ENCODE measurements around the gene PAK1IP1. TPM values are rescaled to one million over a fixed set of nuclear protein-coding genes. Genes with fewer than 3 reads are reported as not detected.

The PAK1IP1 gene
- total and polyA plus RNA-seq, 10 of the 15 experiments (the other 5 are each of a cell fraction or from before 2014, with no cell fraction given) = 26.0 to 98.5 (median 47.8) TPM

- TF ChIP-seq CUX1 (IDR thresholded peaks at IDR 0.05; ENCODE audit: insufficient replicate concordance, low read depth, low read length) (no peak), IRF3 (IDR thresholded peaks at IDR 0.05) (no peak), TCF3 (IDR thresholded peaks at IDR 0.05; ENCODE audit: borderline replicate concordance, insufficient read depth, low read depth, low read length) (peak; percentile 8; the same call in 1 of the 2 replicates), MXI1 (IDR thresholded peaks at IDR 0.05; ENCODE audit: low read depth, low read length) (peak; percentile 99), CBX3 (IDR thresholded peaks at IDR 0.05; ENCODE audit: borderline replicate concordance, low read depth) (no peak), IKZF2 (IDR thresholded peaks at IDR 0.05) (peak in 1 of 2 experiments; percentile 30; a peak in 1 of 4 replicates), SIN3A (IDR thresholded peaks at IDR 0.05; ENCODE audit: low read depth, low read length) (peak; percentile 95), POLR2AphosphoS2 (IDR thresholded peaks at IDR 0.05; ENCODE audit: low read depth, low read length) (0 out of 2 replicates have a peak, but pooled peaks have one; percentile 74), TBL1XR1 (IDR thresholded peaks at IDR 0.05; ENCODE audit: low read depth, low read length) (no peak), SREBF1 (IDR thresholded peaks at IDR 0.05; ENCODE audit: low read length) (no peak; the same call in 1 of the 2 replicates)
- TF ChIP-seq, protein P1, sequence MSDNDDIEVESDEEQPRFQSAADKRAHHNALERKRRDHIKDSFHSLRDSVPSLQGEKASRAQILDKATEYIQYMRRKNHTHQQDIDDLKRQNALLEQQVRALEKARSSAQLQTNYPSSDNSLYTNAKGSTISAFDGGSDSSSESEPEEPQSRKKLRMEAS (IDR thresholded peaks at IDR 0.05; ENCODE audit: low read depth, low read length) = peak; percentile 93; the same call in 1 of the 2 replicates
- TF ChIP-seq, protein P2, sequence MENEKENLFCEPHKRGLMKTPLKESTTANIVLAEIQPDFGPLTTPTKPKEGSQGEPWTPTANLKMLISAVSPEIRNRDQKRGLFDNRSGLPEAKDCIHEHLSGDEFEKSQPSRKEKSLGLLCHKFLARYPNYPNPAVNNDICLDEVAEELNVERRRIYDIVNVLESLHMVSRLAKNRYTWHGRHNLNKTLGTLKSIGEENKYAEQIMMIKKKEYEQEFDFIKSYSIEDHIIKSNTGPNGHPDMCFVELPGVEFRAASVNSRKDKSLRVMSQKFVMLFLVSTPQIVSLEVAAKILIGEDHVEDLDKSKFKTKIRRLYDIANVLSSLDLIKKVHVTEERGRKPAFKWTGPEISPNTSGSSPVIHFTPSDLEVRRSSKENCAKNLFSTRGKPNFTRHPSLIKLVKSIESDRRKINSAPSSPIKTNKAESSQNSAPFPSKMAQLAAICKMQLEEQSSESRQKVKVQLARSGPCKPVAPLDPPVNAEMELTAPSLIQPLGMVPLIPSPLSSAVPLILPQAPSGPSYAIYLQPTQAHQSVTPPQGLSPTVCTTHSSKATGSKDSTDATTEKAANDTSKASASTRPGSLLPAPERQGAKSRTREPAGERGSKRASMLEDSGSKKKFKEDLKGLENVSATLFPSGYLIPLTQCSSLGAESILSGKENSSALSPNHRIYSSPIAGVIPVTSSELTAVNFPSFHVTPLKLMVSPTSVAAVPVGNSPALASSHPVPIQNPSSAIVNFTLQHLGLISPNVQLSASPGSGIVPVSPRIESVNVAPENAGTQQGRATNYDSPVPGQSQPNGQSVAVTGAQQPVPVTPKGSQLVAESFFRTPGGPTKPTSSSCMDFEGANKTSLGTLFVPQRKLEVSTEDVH (IDR thresholded peaks at IDR 0.05; ENCODE audit: low read depth, partially characterized antibody) = peak; percentile 93
- TF ChIP-seq, protein P3, sequence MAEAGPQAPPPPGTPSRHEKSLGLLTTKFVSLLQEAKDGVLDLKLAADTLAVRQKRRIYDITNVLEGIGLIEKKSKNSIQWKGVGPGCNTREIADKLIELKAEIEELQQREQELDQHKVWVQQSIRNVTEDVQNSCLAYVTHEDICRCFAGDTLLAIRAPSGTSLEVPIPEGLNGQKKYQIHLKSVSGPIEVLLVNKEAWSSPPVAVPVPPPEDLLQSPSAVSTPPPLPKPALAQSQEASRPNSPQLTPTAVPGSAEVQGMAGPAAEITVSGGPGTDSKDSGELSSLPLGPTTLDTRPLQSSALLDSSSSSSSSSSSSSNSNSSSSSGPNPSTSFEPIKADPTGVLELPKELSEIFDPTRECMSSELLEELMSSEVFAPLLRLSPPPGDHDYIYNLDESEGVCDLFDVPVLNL (IDR thresholded peaks at IDR 0.05; ENCODE audit: low read depth, low read length) = no peak
- TF ChIP-seq, protein P4, sequence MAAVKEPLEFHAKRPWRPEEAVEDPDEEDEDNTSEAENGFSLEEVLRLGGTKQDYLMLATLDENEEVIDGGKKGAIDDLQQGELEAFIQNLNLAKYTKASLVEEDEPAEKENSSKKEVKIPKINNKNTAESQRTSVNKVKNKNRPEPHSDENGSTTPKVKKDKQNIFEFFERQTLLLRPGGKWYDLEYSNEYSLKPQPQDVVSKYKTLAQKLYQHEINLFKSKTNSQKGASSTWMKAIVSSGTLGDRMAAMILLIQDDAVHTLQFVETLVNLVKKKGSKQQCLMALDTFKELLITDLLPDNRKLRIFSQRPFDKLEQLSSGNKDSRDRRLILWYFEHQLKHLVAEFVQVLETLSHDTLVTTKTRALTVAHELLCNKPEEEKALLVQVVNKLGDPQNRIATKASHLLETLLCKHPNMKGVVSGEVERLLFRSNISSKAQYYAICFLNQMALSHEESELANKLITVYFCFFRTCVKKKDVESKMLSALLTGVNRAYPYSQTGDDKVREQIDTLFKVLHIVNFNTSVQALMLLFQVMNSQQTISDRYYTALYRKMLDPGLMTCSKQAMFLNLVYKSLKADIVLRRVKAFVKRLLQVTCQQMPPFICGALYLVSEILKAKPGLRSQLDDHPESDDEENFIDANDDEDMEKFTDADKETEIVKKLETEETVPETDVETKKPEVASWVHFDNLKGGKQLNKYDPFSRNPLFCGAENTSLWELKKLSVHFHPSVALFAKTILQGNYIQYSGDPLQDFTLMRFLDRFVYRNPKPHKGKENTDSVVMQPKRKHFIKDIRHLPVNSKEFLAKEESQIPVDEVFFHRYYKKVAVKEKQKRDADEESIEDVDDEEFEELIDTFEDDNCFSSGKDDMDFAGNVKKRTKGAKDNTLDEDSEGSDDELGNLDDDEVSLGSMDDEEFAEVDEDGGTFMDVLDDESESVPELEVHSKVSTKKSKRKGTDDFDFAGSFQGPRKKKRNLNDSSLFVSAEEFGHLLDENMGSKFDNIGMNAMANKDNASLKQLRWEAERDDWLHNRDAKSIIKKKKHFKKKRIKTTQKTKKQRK (IDR thresholded peaks at IDR 0.05; ENCODE audit: low read depth, low read length) = peak; percentile 54; the same call in 1 of the 2 replicates
Observed at GRCh38 chr6:10694302-10695085, at the start of gene PAK1IP1, which contains the start of gene C6orf52 (continued).

All from GM12878 (cell line).